Measurements from ENCODE around the gene LAYN. TPM values are rescaled to one million over a fixed set of nuclear protein-coding genes. Genes with fewer than 3 reads are reported as not detected.

LAYN gene
- total RNA-seq, 4 donors from 2014 or later = 1.6 to 13.0 (median 8.9) TPM

GRCh38 chr11:111565114-111565720 is 24.7 kb downstream of the LAYN start:
- 39 to 66% methylated on average over 2 to 4 of the region's 4 CpGs for WGBS, 2 donors
- no peaks in the 10 kb centered on the region for H3K4me1 ChIP-seq
- intact Hi-C loops (cut with DNase I) = loop anchor here (5.0 kb wide), 1 partner anchor 267 kb away; no protein-coding TSS in a partner anchor

DNA sequence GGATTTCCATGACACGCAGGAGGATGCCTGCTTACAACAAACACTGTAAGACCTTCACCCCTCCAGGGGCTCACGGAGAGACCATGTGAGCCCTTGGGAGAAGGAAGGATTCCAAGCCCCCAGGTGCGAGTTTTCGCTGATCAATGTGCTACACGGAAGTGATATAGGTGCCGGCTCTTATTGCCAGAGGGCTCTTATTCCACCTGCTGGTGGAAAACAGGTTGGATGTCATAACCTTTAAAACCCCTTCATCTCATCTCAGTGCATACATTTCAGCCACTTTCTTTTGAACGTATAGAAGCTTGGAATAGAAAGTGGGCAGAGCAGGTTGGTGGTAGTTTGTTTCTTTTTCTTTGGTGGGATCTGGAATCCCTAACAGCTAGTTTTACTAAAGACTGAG is 25.8 kb downstream of the LAYN start:
- Histone ChIP-seq H3K27me3 (no peaks in the 10 kb centered on the region), H3K9me3 (no peaks in the 10 kb centered on the region), H3K4me1 (no peaks in the 10 kb centered on the region), H3K4me3 (no peak overlapping the region), H3K36me3 (no peaks in the 10 kb centered on the region), H3K27ac (no peak overlapping the region)
- intact Hi-C loops (cut with DNase I) = loop anchor here (5.0 kb wide), 1 partner anchor 266 kb away; no protein-coding TSS in a partner anchor
- DNase-seq = no peak
- 52 to 64% methylated on average over 7 of the region's 7 CpGs for WGBS, 2 donors
- TF ChIP-seq POLR2A (IDR thresholded peaks at IDR 0.05) (no peak), CTCF (IDR thresholded peaks at IDR 0.05) (no peak)

More at GRCh38 chr11:111565114-111565720, 24.7 kb downstream of the LAYN start:
- TF ChIP-seq CTCF (IDR thresholded peaks at IDR 0.05) (peak; percentile 61 to 94 (median 88)), POLR2A (IDR thresholded peaks at IDR 0.05) (no peak)
- DNase-seq = no peak
- no peaks in the 10 kb centered on the region for H3K9me3 ChIP-seq
- H3K36me3 ChIP-seq = no peaks in the 10 kb centered on the region
- no peaks in the 10 kb centered on the region for H3K27me3 ChIP-seq
- H3K27ac ChIP-seq = no peak overlapping the region
- H3K4me3 ChIP-seq = no peak overlapping the region

DNA sequence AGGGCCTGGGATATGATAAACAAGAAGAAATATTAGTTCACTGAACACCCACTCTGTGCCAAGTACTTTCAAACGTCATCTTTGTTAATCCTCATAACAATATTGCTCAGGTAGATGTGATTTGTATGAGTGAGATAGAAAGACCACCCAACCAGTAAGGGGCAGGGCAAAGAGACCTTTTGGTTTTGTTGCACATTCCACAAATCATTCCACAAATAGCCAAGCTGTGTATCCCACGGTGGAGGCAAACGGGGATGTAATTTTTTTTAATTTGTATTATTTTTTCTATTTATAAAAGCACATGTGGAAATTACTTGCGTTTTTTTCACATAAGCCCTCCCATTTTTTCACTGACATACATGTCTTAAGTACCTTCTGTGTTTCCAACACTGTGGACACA is 29.0 kb downstream of the LAYN start:
- H3K27ac ChIP-seq = no peak overlapping the region
- H3K9me3 ChIP-seq = no peaks in the 10 kb centered on the region
- peaks cover 0 to 13% (median 13%) of the 10 kb centered on the region in 3 donors for H3K4me1 ChIP-seq
- TF ChIP-seq CTCF (IDR thresholded peaks at IDR 0.05) (no peak), POLR2A (IDR thresholded peaks at IDR 0.05) (no peak)
- intact Hi-C loops (cut with DNase I) = loop anchor here (5.0 kb wide), 1 partner anchor 263 kb away; no protein-coding TSS in a partner anchor
- no peaks in the 10 kb centered on the region for H3K36me3 ChIP-seq
- H3K4me3 ChIP-seq = no peak overlapping the region
- WGBS, 2 donors = 56 to 61% methylated on average over 4 of the region's 4 CpGs
- DNase-seq = no peak
- no peaks in the 10 kb centered on the region for H3K27me3 ChIP-seq

GRCh38 chr11:111570796-111571195 is 30.3 kb downstream of the LAYN start:
- 68 to 82% methylated on average over 6 of the region's 6 CpGs for WGBS, 2 donors
- intact Hi-C loops (cut with DNase I) = no loop called here

More at GRCh38 chr11:111570796-111571195, 30.3 kb downstream of the LAYN start:
- Histone ChIP-seq H3K4me3 (no peak overlapping the region), H3K27ac (no peak overlapping the region), H3K4me1 (peaks cover 0 to 19% (median 13%) of the 10 kb centered on the region in 3 donors), H3K9me3 (no peaks in the 10 kb centered on the region), H3K36me3 (no peaks in the 10 kb centered on the region), H3K27me3 (no peaks in the 10 kb centered on the region)
- no peak for DNase-seq
- TF ChIP-seq CTCF (IDR thresholded peaks at IDR 0.05) (no peak), POLR2A (IDR thresholded peaks at IDR 0.05) (no peak)
